HCT116 (cell line): Measurements from ENCODE around the gene TRPM5. TPM values are rescaled to one million over a fixed set of nuclear protein-coding genes. Genes with fewer than 3 reads are reported as not detected.

Experiments used
- ATAC-seq: fragments of 200-7000 bp; cut with Tn5 transposase; 2 replicates; pipeline ENCODE4 v1.9.1; 2020; ENCODE audit warnings: mild to moderate bottlenecking, moderate library complexity
- BruUV-seq: library from RNA; stranded (reverse); fragments of 400-500 nt; replicated peaks from 2 replicates; lab custom pipeline; 2021; lab: Mats Ljungman, UMichigan
- CTCF ChIA-PET: fragments of 300-600 bp; sonication (Branson Sonifier 250); formaldehyde crosslinking; loops from one replicate; lab custom pipeline; 2021; ENCODE audit warnings: antibody characterized with exemption; lab: Charles Lee
- POLR2A ChIA-PET: fragments of 300-600, 350-600 bp; sonication (Branson Sonifier 250); formaldehyde crosslinking; loops from one replicate; lab custom pipeline; 2021; ENCODE audit warnings: antibody characterized with exemption; lab: Charles Lee
- RAD21 ChIA-PET, 2 experiments: fragments of 300-600 bp; sonication (Branson Sonifier 250); formaldehyde crosslinking; loops; one replicate each; lab custom pipeline; 2023; ENCODE audit warnings: low total read pairs in 2 of 2; ENCODE audit not compliant: uncharacterized antibody in 2 of 2, unreplicated experiment in 2 of 2, low non-redundant PET in 1 of 2; lab: Charles Lee
- DNase-seq: peaks from one replicate; pipeline ENCODE4 v3.0.0-alpha.2; 2010; ENCODE audit warnings: low read depth, low spot score
- H2AFZ ChIP-seq: fragments of 200-600 bp; shearing (Covaris generic), sonication (generic); 2 replicates; pipeline ENCODE4 v1.6.1; 2017; ENCODE audit warnings: low read depth, mixed run types, mixed read lengths, antibody characterized with exemption, low read length; ENCODE audit not compliant: poor library complexity, severe bottlenecking
- H3K27ac ChIP-seq: 2 replicates; pipeline ENCODE4 v1.5.1; 2012; ENCODE audit warnings: low read depth, low read length
- H3K27me3 ChIP-seq: fragments of 200-600 bp; sonication (generic); 2 replicates; pipeline ENCODE4 v1.6.1; 2016; ENCODE audit warnings: mixed run types, low read length, mixed read lengths; ENCODE audit not compliant: insufficient read depth
- H3K36me3 ChIP-seq, 2 experiments: fragments of 200-500 bp in 1 of 2; fragments of 200-600 bp in 1 of 2; sonication (Bioruptor generic) in 1 of 2; sonication (generic) in 1 of 2; 2 replicates each; pipeline versions ENCODE4 v1.5.1 to v1.6.1; 2014 to 2016; ENCODE audit warnings: low read length in 2 of 2, inconsistent platforms in 1 of 2, mixed read lengths in 1 of 2, mixed run types in 1 of 2; ENCODE audit not compliant: insufficient read depth in 2 of 2, control insufficient read depth in 1 of 2
- H3K4me1 ChIP-seq, 2 experiments: fragments of 200-600 bp in 1 of 2; sonication (generic) in 1 of 2; 2 replicates each; pipeline versions ENCODE4 v1.5.1 to v1.6.1; 2012 to 2017; ENCODE audit warnings: low read length in 2 of 2, inconsistent platforms in 1 of 2, mild to moderate bottlenecking in 1 of 2, mixed read lengths in 1 of 2, mixed run types in 1 of 2, moderate library complexity in 1 of 2; ENCODE audit not compliant: insufficient read depth in 2 of 2, control insufficient read depth in 1 of 2
- H3K4me2 ChIP-seq: fragments of 200-600 bp; sonication (generic); 2 replicates; pipeline ENCODE4 v1.6.1; 2017; ENCODE audit warnings: mixed run types, low read length, mixed read lengths
- H3K4me3 ChIP-seq, 2 experiments: fragments of 200-600 bp in 1 of 2; sonication (generic) in 1 of 2; replicated peaks in 1 of 2; 2 replicates each; pipeline ENCODE4 v1.5.1; 2011 to 2016; ENCODE audit warnings: low read length in 2 of 2, control low read depth in 1 of 2, low read depth in 1 of 2, mild to moderate bottlenecking in 1 of 2, mixed read lengths in 1 of 2, mixed run types in 1 of 2
- H3K79me2 ChIP-seq: fragments of 200-600 bp; sonication (generic); 2 replicates; pipeline ENCODE4 v1.6.1; 2017; ENCODE audit warnings: mild to moderate bottlenecking, mixed run types, low read length, moderate library complexity, mixed read lengths; ENCODE audit not compliant: insufficient read depth
- H3K9ac ChIP-seq: fragments of 200-600 bp; sonication (generic); 2 replicates; pipeline ENCODE4 v1.6.1; 2016; ENCODE audit warnings: low read length, mixed read lengths
- H3K9me2 ChIP-seq: fragments of 200-600 bp; sonication (generic), shearing (Covaris generic); 2 replicates; pipeline ENCODE4 v1.6.1; 2017; ENCODE audit warnings: mixed run types, mild to moderate bottlenecking, moderate library complexity; ENCODE audit not compliant: insufficient read depth
- H3K9me3 ChIP-seq, 2 experiments: fragments of 200-500 bp in 1 of 2; fragments of 200-600 bp in 1 of 2; sonication (Bioruptor generic) in 1 of 2; sonication (generic) in 1 of 2; 2 replicates each; pipeline ENCODE4 v1.6.1; 2014 to 2017; ENCODE audit warnings: low read length in 2 of 2, mixed read lengths in 2 of 2, inconsistent platforms in 1 of 2, low read depth in 1 of 2, mild to moderate bottlenecking in 1 of 2, mixed run types in 1 of 2, moderate library complexity in 1 of 2; ENCODE audit not compliant: control insufficient read depth in 1 of 2, insufficient read depth in 1 of 2
- H4K20me1 ChIP-seq: fragments of 200-600 bp; sonication (generic), shearing (Covaris generic); 2 replicates; pipeline ENCODE4 v1.6.1; 2017; ENCODE audit warnings: mixed run types, mild to moderate bottlenecking, moderate library complexity; ENCODE audit not compliant: insufficient read depth
- CTCF ChIP-seq, 3 experiments: fragments of 200-600 bp in 1 of 3; sonication (generic) in 1 of 3; IDR thresholded peaks in 2 of 3; conservative IDR thresholded peaks in 1 of 3; 2 replicates each; pipeline ENCODE4 v1.5.1; 2012 to 2017; ENCODE audit warnings: low read depth in 2 of 3, low read length in 2 of 3, antibody characterized with exemption in 1 of 3, borderline replicate concordance in 1 of 3, control low read depth in 1 of 3, mild to moderate bottlenecking in 1 of 3, mixed read lengths in 1 of 3, mixed run types in 1 of 3, moderate library complexity in 1 of 3; ENCODE audit not compliant: insufficient read depth in 1 of 3
- EGR1 ChIP-seq: IDR thresholded peaks from 2 replicates; pipeline ENCODE4 v1.6.1; 2012; ENCODE audit warnings: low read depth
- FOSL1 ChIP-seq: IDR thresholded peaks from 2 replicates; pipeline ENCODE4 v1.6.1; 2012; ENCODE audit warnings: low read depth
- JUND ChIP-seq: IDR thresholded peaks from 2 replicates; pipeline ENCODE4 v1.6.1; 2012
- POLR2AphosphoS5 ChIP-seq: IDR thresholded peaks from 2 replicates; pipeline ENCODE4 v1.6.1; 2011; ENCODE audit warnings: mild to moderate bottlenecking, low read depth, low read length, moderate library complexity
- SIN3A ChIP-seq: IDR thresholded peaks from 2 replicates; pipeline ENCODE4 v1.6.1; 2012; ENCODE audit warnings: low read depth
- ZFX ChIP-seq: fragments of 450-650 bp; IDR thresholded peaks from 2 replicates; pipeline ENCODE4 v1.6.1; 2017
- ZNF274 ChIP-seq: fragments of 200-500 bp; sonication (Bioruptor generic); IDR thresholded peaks from 2 replicates; pipeline ENCODE4 v1.6.1; 2014; ENCODE audit warnings: mild to moderate bottlenecking, low read depth, low read length, inconsistent platforms
- intact Hi-C: fragments of 100-400 bp; cut with micrococcal nuclease; formaldehyde crosslinking; loops from 2 replicates; pipeline ENCODE4 v1.10.0; 2022
- total RNA-seq: library from RNA; stranded (reverse); gene quantifications from one replicate; pipeline ENCODE4 v1.2.1, GENCODE V29; 2021; ENCODE audit not compliant: unreplicated experiment
- TF ChIP-seq, protein P1 (sequence below): IDR thresholded peaks from 2 replicates; pipeline ENCODE4 v1.6.1; 2012
- TF ChIP-seq, protein P2 (sequence below): IDR thresholded peaks from 2 replicates; pipeline ENCODE4 v1.6.1; 2011; ENCODE audit warnings: mild to moderate bottlenecking, low read length, moderate library complexity; ENCODE audit not compliant: insufficient replicate concordance; ENCODE audit errors: extremely low read depth

Gene TRPM5
- total RNA-seq, 1 experiment from 2014 or later, result 0.07 TPM

DNA sequence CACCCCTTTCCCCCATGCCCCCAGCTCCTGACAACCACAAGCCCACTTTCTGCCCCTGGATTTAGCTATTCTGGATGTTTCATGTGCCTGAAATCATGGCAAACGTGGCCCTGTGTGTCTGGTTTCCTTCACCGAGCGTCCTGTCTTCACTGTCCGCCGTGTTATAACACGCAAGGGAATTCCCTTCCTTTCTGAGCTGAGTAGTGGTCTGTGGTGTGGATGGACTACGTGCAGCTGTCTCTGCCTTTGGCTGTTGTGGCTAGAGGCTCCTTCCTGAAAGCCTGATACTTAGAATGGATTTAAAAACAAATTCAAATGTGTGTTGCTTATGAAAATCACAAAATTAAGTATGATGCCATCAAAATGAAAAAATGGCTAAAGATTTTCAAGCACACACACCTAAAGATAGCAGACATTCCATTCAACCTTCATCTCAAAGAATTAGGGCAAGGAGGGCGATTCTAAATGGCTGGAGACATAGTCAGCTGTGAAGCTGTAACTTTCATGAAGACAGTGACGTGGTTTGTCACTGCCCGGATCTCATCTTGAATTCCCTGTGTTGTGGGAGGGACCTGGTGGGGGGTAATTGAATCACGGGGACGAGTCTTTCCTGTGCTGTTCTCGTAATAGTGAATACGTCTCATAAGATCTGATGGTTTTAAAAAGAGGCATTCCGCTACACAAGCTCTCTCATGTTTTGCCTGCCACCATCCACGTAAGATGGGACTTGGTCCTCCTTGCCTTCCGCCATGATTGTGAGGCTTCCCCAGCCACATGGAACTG, 31.0 kb upstream of the TRPM5 start:
- Histone ChIP-seq H3K27ac (no peak overlapping the region), H3K27me3 (no peaks in the 10 kb centered on the region), H3K4me2 (no peak overlapping the region), H3K9me3 (peaks cover 4 to 9% of the 10 kb centered on the region in 2 experiments; a peak in 2 of 4 replicates), H3K9me2 (no peaks in the 10 kb centered on the region), H3K4me3 (no peak overlapping the region), H4K20me1 (no peaks in the 10 kb centered on the region), H3K36me3 (no peaks in the 10 kb centered on the region), H3K9ac (no peak overlapping the region), H3K4me1 (no peaks in the 10 kb centered on the region), H3K79me2 (no peaks in the 10 kb centered on the region), H2AFZ (no peak overlapping the region)
- ChIA-PET RAD21 (no interaction called here), POLR2A (no interaction called here), CTCF (no interaction called here)
- TF ChIP-seq POLR2AphosphoS5, result no peak
- no peak for TF ChIP-seq SIN3A
- no peak for TF ChIP-seq EGR1
- DNase-seq, result no peak
- intact Hi-C loops, result no loop called here
- BruUV-seq, result no TSS peak
- ATAC-seq, result no peak

DNA sequence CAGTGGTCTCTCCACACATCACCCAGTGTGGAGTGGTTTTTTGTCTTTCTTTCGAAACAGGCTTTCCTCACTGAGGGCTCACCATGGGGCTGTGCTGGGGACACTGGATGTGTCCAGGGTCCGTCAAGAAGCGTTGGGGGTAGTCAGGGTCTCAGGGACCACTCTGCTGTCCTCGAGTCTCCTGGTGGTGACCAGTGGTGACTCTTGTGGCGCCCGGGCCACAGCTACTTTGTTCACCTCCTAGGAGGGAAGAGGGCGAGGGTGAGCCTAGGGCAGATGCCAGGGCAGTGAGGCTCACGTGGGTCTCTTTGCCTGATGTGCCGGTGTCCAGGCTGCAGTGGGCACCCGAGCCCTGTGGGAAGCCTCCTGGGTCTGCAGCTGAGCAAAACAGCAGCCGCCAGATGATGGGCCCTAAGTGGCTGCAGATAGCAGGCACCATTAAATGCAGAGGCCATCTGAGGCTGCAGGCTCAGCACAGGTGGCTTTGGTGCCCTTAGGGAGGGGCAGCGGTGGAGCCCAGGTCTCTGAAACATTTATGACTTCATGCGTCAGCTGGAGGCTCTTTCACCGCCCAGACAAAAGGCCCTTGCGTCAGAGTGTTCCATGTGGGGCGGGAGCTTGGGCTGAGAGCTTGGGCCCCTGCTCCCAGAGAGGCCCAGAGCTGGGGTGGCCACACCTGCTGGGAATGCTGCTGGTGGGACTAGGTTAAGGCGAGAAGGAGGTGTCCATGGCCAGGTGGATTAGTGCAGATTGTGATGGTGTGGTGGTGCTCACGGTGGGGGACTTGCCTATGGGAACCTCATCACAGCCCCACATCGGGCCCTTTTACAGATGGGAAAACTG, 30.0 kb upstream of the TRPM5 start:
- no peak for TF ChIP-seq ZFX
- no peak for TF ChIP-seq FOSL1
- no peak for TF ChIP-seq JUND
- TF ChIP-seq ZNF274, result no peak
- no peak for TF ChIP-seq CTCF (IDR thresholded peaks at IDR 0.05 in 2 of 3, conservative IDR thresholded peaks at IDR 0.05 in 1 of 3; ENCODE audit: borderline replicate concordance in 1 of 3, insufficient read depth in 1 of 3, low read depth in 2 of 3, low read length in 2 of 3)
- TF ChIP-seq, protein P1, sequence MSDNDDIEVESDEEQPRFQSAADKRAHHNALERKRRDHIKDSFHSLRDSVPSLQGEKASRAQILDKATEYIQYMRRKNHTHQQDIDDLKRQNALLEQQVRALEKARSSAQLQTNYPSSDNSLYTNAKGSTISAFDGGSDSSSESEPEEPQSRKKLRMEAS, result no peak
- no peak for TF ChIP-seq EGR1
- TF ChIP-seq, protein P2, sequence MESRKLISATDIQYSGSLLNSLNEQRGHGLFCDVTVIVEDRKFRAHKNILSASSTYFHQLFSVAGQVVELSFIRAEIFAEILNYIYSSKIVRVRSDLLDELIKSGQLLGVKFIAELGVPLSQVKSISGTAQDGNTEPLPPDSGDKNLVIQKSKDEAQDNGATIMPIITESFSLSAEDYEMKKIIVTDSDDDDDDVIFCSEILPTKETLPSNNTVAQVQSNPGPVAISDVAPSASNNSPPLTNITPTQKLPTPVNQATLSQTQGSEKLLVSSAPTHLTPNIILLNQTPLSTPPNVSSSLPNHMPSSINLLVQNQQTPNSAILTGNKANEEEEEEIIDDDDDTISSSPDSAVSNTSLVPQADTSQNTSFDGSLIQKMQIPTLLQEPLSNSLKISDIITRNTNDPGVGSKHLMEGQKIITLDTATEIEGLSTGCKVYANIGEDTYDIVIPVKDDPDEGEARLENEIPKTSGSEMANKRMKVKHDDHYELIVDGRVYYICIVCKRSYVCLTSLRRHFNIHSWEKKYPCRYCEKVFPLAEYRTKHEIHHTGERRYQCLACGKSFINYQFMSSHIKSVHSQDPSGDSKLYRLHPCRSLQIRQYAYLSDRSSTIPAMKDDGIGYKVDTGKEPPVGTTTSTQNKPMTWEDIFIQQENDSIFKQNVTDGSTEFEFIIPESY, result no peak
- intact Hi-C loops, result no loop called here
- H3K4me2 ChIP-seq, result no peak overlapping the region
- H3K9me3 ChIP-seq, result peaks cover under 1 to 1% of the 10 kb centered on the region in 2 experiments; a peak in 1 of 4 replicates
- ChIA-PET RAD21 (no interaction called here), POLR2A (no interaction called here), CTCF (no interaction called here)
- no peaks in the 10 kb centered on the region for H3K27me3 ChIP-seq
- no peak overlapping the region for H2AFZ ChIP-seq
- no peaks in the 10 kb centered on the region for H3K4me1 ChIP-seq
- DNase-seq (no peak), ATAC-seq (no peak)
- no peaks in the 10 kb centered on the region for H3K79me2 ChIP-seq
- no TSS peak for BruUV-seq
- H3K27ac ChIP-seq, result no peak overlapping the region
- no peaks in the 10 kb centered on the region for H3K9me2 ChIP-seq
- no peaks in the 10 kb centered on the region for H4K20me1 ChIP-seq
- no peaks in the 10 kb centered on the region for H3K36me3 ChIP-seq
- no peak overlapping the region for H3K9ac ChIP-seq
- H3K4me3 ChIP-seq, result no peak overlapping the region
